Tibial artery (tissue), 4 donors: ENCODE measurements around the gene C1QTNF9B.

Source experiments
- DNase-seq, 2 donors: peaks; one replicate each; pipeline ENCODE4 v3.0.0-alpha.2; 2019
- H3K27ac ChIP-seq, 2 donors: fragments of 200-600 bp; sonication (generic) in 1 of 2; 1 replicate in 1 of 2; 2 replicates in 1 of 2; pipeline ENCODE4 v1.5.1; 2018 to 2019; ENCODE audit warnings: mild to moderate bottlenecking in 1 of 2
- H3K27me3 ChIP-seq, 2 donors: fragments of 200-600 bp; sonication (generic) in 1 of 2; one replicate each; pipeline versions ENCODE4 v1.5.1 to v1.6.0; 2016 to 2019
- H3K36me3 ChIP-seq, 3 donors: fragments of 200-600 bp; sonication (generic) in 2 of 3; one replicate each; pipeline ENCODE4 v1.5.1; 2016 to 2019; ENCODE audit warnings: mild to moderate bottlenecking in 2 of 3
- H3K4me1 ChIP-seq, 4 donors: fragments of 200-600 bp; sonication (generic) in 2 of 4; 1 replicate in 3 of 4; 2 replicates in 1 of 4; pipeline ENCODE4 v1.5.1; 2016 to 2019
- H3K4me3 ChIP-seq, 2 donors: fragments of 200-600 bp; sonication (generic) in 1 of 2; 1 replicate in 1 of 2; 2 replicates in 1 of 2; pipeline ENCODE4 v1.5.1; 2018 to 2019; ENCODE audit warnings: mild to moderate bottlenecking in 2 of 2
- H3K9me3 ChIP-seq, 3 donors: fragments of 200-600 bp; sonication (generic) in 1 of 3; one replicate each; pipeline ENCODE4 v1.5.1; 2016 to 2019
- intact Hi-C: fragments of 100-400 bp; cut with DNase I; formaldehyde crosslinking; loops from one replicate; pipeline ENCODE4 v1.15.0; 2023; ENCODE audit warnings: low total_unique reads
- TF ChIP-seq, protein P1 (sequence below), 2 experiments: fragments of 200-600 bp in 1 of 2; fragments of 450-650 bp in 1 of 2; IDR thresholded peaks; one replicate each; pipeline ENCODE4 v1.5.1; 2017 to 2019; ENCODE audit warnings: antibody characterized with exemption in 2 of 2, mild to moderate bottlenecking in 1 of 2, moderate library complexity in 1 of 2

C1QTNF9B gene

DNA sequence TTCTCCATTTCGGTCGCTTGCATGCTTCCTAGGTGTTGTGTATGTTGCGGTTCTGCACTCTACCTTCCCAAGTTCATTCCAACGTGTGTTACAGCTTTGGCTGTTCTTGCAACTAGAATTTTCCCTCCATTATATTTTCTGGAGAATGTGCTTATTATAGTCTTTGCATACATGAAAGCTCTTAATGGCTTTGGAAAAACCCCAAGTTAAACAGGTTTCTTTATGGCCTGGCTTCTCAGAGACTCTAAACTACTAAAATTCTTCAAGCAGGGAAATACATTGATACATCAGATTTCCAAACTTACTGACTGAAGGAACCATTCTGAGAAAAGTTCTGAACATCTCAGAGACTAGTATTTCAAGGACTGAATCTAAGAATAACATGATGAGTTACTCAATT lies 20.0 kb downstream of the C1QTNF9B start:
- intact Hi-C loops = no loop called here
- no peaks in the 10 kb centered on the region for H3K27me3 ChIP-seq
- peaks cover 0 to 37% (median 0%) of the 10 kb centered on the region in 3 donors for H3K36me3 ChIP-seq
- TF ChIP-seq, protein P1, sequence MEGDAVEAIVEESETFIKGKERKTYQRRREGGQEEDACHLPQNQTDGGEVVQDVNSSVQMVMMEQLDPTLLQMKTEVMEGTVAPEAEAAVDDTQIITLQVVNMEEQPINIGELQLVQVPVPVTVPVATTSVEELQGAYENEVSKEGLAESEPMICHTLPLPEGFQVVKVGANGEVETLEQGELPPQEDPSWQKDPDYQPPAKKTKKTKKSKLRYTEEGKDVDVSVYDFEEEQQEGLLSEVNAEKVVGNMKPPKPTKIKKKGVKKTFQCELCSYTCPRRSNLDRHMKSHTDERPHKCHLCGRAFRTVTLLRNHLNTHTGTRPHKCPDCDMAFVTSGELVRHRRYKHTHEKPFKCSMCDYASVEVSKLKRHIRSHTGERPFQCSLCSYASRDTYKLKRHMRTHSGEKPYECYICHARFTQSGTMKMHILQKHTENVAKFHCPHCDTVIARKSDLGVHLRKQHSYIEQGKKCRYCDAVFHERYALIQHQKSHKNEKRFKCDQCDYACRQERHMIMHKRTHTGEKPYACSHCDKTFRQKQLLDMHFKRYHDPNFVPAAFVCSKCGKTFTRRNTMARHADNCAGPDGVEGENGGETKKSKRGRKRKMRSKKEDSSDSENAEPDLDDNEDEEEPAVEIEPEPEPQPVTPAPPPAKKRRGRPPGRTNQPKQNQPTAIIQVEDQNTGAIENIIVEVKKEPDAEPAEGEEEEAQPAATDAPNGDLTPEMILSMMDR (IDR thresholded peaks at IDR 0.05) = no peak
- H3K27ac ChIP-seq = no peak overlapping the region
- DNase-seq = no peak
- no peaks in the 10 kb centered on the region for H3K4me1 ChIP-seq
- H3K9me3 ChIP-seq = no peaks in the 10 kb centered on the region
- no peak overlapping the region for H3K4me3 ChIP-seq

DNA sequence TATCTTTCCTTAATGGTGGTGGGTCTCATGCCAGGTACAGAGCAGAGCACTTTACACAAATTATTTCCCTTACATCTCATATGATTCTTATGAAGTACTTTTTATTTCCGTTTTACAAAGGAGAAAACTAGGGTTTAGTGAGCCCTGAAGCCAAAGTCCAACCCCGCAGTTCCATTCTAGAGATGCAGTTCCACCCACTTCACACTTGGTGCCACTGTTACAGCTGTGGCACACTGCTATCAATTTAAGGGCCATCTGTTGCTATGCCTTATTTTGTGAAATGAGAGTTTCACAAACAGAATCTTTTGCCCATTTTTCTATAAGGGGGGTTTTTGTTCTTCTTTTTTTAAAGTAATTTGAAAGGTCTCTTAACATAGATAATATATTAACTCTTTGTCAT lies 21.0 kb downstream of the C1QTNF9B start:
- Histone ChIP-seq H3K27ac (no peak overlapping the region), H3K36me3 (peaks cover 0 to 37% (median 0%) of the 10 kb centered on the region in 3 donors), H3K4me1 (no peaks in the 10 kb centered on the region), H3K9me3 (no peaks in the 10 kb centered on the region), H3K27me3 (no peaks in the 10 kb centered on the region), H3K4me3 (no peak overlapping the region)
- DNase-seq = no peak
- intact Hi-C loops = no loop called here
- TF ChIP-seq, protein P1 (IDR thresholded peaks at IDR 0.05) = peak in 1 of 2 experiments; percentile 13

DNA sequence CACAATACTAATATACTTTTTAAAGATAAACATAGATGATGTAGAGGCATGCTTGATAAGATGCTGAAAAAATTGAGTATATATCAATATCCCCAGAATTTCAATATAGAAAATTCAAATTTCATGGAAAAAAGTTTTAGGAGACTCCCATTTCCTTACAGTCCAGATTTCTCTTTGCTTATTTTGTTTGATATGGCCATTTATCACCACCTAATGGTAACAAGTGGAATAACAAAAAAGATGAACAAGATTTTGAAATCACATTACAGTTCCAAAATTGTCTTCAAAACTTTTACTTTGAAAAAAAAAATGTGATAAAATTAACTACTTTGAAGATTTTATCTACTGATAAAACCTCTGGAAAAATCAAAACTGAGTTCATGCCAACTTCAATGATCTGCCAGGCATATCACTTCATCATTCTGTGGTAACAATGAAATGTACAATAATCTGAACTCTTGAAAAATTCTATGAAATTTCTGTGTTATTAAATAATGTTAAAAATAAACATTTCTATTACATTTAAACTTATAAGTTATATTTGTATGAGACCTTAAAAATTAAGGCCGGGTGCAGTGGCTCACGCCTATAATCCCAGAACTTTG lies 25.6 kb downstream of the C1QTNF9B start:
- no peak for DNase-seq
- H3K27me3 ChIP-seq = no peaks in the 10 kb centered on the region
- intact Hi-C loops = loop anchor here (5.0 kb wide), 1 partner anchor 404 kb away; no protein-coding TSS in a partner anchor
- no peaks in the 10 kb centered on the region for H3K4me1 ChIP-seq
- TF ChIP-seq, protein P1 (IDR thresholded peaks at IDR 0.05) = peak; percentile 49 to 73
- H3K36me3 ChIP-seq = peaks cover 0 to 35% (median 8%) of the 10 kb centered on the region in 3 donors
- no peak overlapping the region for H3K4me3 ChIP-seq
- no peak overlapping the region for H3K27ac ChIP-seq
- no peaks in the 10 kb centered on the region for H3K9me3 ChIP-seq

DNA sequence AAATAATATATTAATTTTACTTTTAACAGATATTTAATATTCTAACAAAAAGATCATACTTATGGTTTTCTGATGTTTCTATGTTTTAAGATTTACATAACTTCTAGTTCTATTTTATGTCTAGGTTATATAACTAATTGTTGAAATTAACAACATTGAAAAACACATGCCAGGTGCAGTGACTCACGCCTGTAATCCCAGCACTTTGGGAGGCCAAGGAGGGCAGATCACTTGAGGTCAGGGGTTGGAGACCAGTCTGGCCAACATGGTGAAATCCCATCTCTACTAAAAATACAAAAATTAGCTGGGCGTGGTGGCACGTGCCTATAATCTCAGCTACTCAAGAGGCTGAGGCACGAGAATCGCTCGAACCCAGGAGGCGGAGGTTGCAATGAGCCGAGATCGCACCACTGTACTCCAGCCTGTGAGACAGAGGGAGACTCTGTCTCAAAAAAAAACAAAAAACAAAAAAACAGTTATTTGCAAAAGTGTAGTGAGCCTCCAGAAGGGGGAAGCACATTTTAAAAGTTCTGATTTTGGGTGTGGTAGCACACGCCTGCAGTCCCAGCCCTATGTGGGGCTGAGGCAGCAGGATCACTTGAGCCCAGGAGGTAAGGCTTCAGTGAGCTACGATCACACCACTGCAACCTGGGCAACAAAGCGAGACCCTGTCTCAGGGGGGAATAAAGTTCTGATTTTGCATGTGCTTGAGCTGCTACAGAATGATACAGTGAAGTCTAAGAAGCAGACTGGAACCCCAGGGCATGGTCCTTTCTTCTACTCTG lies 26.8 kb downstream of the C1QTNF9B start:
- DNase-seq = no peak
- no peak overlapping the region for H3K27ac ChIP-seq
- no peak overlapping the region for H3K4me3 ChIP-seq
- H3K9me3 ChIP-seq = no peaks in the 10 kb centered on the region
- H3K4me1 ChIP-seq = no peaks in the 10 kb centered on the region
- intact Hi-C loops = loop anchor here (5.0 kb wide), 1 partner anchor 403 kb away; no protein-coding TSS in a partner anchor
- TF ChIP-seq, protein P1 (IDR thresholded peaks at IDR 0.05) = no peak
- H3K36me3 ChIP-seq = peaks cover 0 to 37% (median 8%) of the 10 kb centered on the region in 3 donors
- no peaks in the 10 kb centered on the region for H3K27me3 ChIP-seq

DNA sequence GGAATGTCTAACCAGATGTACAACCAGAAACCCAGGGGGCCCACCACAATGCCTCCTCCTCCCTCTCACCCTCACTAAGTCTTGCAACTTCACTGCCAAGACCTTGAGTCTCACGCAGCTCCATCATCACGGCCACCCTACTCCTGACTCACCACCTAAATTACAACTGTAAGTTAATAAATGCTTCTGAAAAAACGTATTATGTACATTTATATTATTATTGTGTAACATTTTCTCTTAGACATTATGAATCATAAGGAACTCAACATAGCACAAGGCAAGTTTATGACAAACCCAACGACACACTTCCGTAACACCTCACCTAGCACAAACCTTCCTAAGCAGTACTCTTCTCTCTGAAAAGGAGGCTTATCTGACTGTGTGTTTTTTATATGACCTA lies 28.8 kb downstream of the C1QTNF9B start:
- H3K9me3 ChIP-seq = no peaks in the 10 kb centered on the region
- no peak overlapping the region for H3K4me3 ChIP-seq
- no peak for DNase-seq
- intact Hi-C loops = no loop called here
- H3K4me1 ChIP-seq = no peaks in the 10 kb centered on the region
- no peak overlapping the region for H3K27ac ChIP-seq
- TF ChIP-seq, protein P1 (IDR thresholded peaks at IDR 0.05) = no peak
- H3K36me3 ChIP-seq = peaks cover 0 to 32% (median 8%) of the 10 kb centered on the region in 3 donors
- H3K27me3 ChIP-seq = no peaks in the 10 kb centered on the region
